Body of pancreas (tissue), 4 donors: ENCODE results near the gene RCHY1.

Source experiments
- POLR2A ChIP-seq, 3 donors: fragments of 450-650 bp; IDR thresholded peaks; one replicate each; pipeline ENCODE4 v1.6.1; 2016; ENCODE audit warnings: antibody characterized with exemption in 3 of 3, mild to moderate bottlenecking in 2 of 3
- TF ChIP-seq, protein P1 (sequence below), 7 experiments: fragments of 450-650 bp in 4 of 7; fragments of 200-600 bp in 3 of 7; sonication (generic) in 3 of 7; IDR thresholded peaks; one replicate each; pipeline ENCODE4 v1.5.1; 2016 to 2019; ENCODE audit warnings: antibody characterized with exemption in 7 of 7

DNA sequence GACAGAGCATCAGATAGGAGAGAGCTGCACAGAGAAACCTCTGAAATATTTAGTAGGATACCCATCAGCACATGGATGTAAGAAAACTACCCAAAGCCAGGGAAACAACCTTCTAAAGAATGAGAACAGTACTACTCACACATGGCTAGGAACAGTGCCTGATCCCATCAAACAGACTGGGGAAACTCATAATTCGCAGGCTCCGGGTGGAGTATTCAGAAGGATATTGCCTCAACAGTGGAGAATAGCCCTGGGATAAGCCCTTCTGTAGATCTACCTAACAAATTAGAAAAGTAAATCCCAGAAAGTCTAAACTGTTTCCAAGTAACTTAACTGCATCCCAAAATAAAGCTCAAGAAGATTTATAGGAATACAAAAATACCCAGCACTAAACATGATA, 17.8 kb downstream of the RCHY1 start:
- TF ChIP-seq, protein P1, sequence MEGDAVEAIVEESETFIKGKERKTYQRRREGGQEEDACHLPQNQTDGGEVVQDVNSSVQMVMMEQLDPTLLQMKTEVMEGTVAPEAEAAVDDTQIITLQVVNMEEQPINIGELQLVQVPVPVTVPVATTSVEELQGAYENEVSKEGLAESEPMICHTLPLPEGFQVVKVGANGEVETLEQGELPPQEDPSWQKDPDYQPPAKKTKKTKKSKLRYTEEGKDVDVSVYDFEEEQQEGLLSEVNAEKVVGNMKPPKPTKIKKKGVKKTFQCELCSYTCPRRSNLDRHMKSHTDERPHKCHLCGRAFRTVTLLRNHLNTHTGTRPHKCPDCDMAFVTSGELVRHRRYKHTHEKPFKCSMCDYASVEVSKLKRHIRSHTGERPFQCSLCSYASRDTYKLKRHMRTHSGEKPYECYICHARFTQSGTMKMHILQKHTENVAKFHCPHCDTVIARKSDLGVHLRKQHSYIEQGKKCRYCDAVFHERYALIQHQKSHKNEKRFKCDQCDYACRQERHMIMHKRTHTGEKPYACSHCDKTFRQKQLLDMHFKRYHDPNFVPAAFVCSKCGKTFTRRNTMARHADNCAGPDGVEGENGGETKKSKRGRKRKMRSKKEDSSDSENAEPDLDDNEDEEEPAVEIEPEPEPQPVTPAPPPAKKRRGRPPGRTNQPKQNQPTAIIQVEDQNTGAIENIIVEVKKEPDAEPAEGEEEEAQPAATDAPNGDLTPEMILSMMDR (IDR thresholded peaks at IDR 0.05) = no peak
- TF ChIP-seq POLR2A (IDR thresholded peaks at IDR 0.05) = no peak
